ENCODE results near the gene IL31. TPM values are rescaled to one million over a fixed set of nuclear protein-coding genes. Genes with fewer than 3 reads are reported as not detected.

Gene IL31
- total RNA-seq, 1 donor from 2014 or later, result not detected

GRCh38 chr12:122172262-122172939 lies 1.6 kb downstream of the IL31 start:
- no peak for TF ChIP-seq CTCF (IDR thresholded peaks at IDR 0.05)
- Mint-ChIP-seq H3K9me3 (no peaks in the 10 kb centered on the region), H3K36me3 (ENCODE audit: low read depth) (no peaks in the 10 kb centered on the region), H3K4me3 (no peak overlapping the region), H3K27me3 (peaks cover 7% of the 10 kb centered on the region), H3K4me1 (no peaks in the 10 kb centered on the region), H3K27ac (no peak overlapping the region)
- CTCF ChIA-PET, result no interaction called here
- intact Hi-C loops (cut with micrococcal nuclease), result no loop called here
- no peak for ATAC-seq (ENCODE audit: low read depth)
- DNase-seq, result no peak
- POLR2A ChIA-PET, result no interaction called here

DNA sequence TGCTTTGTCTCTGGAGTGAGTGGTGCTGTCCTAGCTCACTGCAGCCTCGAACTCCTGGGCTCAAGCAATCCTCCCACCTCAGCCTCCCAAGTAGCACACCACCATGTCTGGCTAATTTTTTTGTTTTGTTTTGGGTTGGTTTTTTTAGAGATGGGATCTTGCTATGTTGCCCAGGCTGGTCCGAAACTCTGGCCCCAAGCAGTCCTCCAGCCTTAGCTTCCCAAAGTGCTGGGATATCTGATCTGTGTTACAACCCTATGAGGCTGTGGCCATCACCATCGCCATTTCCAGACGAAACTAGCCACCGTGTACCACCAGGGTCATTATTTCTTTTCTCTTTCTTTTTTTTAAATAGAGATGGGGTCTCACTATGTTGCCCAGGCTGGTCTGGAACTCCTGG lies 2.6 kb downstream of the IL31 start:
- ChIA-PET POLR2A (no interaction called here), CTCF (no interaction called here)
- DNase-seq, result no peak
- H3K27ac Mint-ChIP-seq, result no peak overlapping the region
- H3K4me3 Mint-ChIP-seq, result no peak overlapping the region
- intact Hi-C loops (cut with micrococcal nuclease), result no loop called here
- no peaks in the 10 kb centered on the region for H3K9me3 Mint-ChIP-seq
- ATAC-seq (ENCODE audit: low read depth), result no peak
- peaks cover 12% of the 10 kb centered on the region for H3K27me3 Mint-ChIP-seq
- no peaks in the 10 kb centered on the region for H3K36me3 Mint-ChIP-seq (ENCODE audit: low read depth)
- H3K4me1 Mint-ChIP-seq, result no peaks in the 10 kb centered on the region
- no peak for TF ChIP-seq CTCF (IDR thresholded peaks at IDR 0.05)

GRCh38 chr12:122168492-122168891 lies 5.5 kb downstream of the IL31 start:
- CTCF ChIA-PET, result no interaction called here
- no peak overlapping the region for H3K27ac Mint-ChIP-seq
- POLR2A ChIA-PET, result no interaction called here

GRCh38 chr12:122167356-122167925 lies 6.6 kb downstream of the IL31 start:
- intact Hi-C loops (cut with micrococcal nuclease), result no loop called here
- TF ChIP-seq CTCF (IDR thresholded peaks at IDR 0.05), result no peak
- Mint-ChIP-seq H3K36me3 (ENCODE audit: low read depth) (no peaks in the 10 kb centered on the region), H3K4me3 (no peak overlapping the region), H3K9me3 (no peaks in the 10 kb centered on the region), H3K27me3 (peaks cover 14% of the 10 kb centered on the region), H3K4me1 (no peaks in the 10 kb centered on the region), H3K27ac (no peak overlapping the region)
- ATAC-seq (ENCODE audit: low read depth) (no peak), DNase-seq (no peak)
- ChIA-PET POLR2A (no interaction called here), CTCF (no interaction called here)

More at GRCh38 chr12:122168492-122168891, 5.5 kb downstream of the IL31 start:
- no peak for TF ChIP-seq CTCF (IDR thresholded peaks at IDR 0.05)
- Mint-ChIP-seq H3K4me1 (no peaks in the 10 kb centered on the region), H3K27me3 (peaks cover 17% of the 10 kb centered on the region), H3K36me3 (ENCODE audit: low read depth) (no peaks in the 10 kb centered on the region), H3K4me3 (no peak overlapping the region), H3K9me3 (no peaks in the 10 kb centered on the region)
- ATAC-seq (ENCODE audit: low read depth) (no peak), DNase-seq (no peak)
- intact Hi-C loops (cut with micrococcal nuclease), result no loop called here

GRCh38 chr12:122166422-122167349 lies 7.3 kb downstream of the IL31 start:
- peak; percentile 14 for ATAC-seq (ENCODE audit: low read depth)
- H3K4me3 Mint-ChIP-seq, result no peak overlapping the region
- POLR2A ChIA-PET, result no interaction called here

More at GRCh38 chr12:122166422-122167349, 7.3 kb downstream of the IL31 start:
- Mint-ChIP-seq H3K4me1 (no peaks in the 10 kb centered on the region), H3K36me3 (ENCODE audit: low read depth) (no peaks in the 10 kb centered on the region), H3K27me3 (peaks cover 14% of the 10 kb centered on the region), H3K9me3 (no peaks in the 10 kb centered on the region), H3K27ac (no peak overlapping the region)
- no peak for DNase-seq
- intact Hi-C loops (cut with micrococcal nuclease), result no loop called here
- TF ChIP-seq CTCF (IDR thresholded peaks at IDR 0.05), result no peak
- CTCF ChIA-PET, result no interaction called here

Measured in activated B cell treated with CpG ODN at 0.5 μM for 24 hours (primary cell).